ENCODE results near the gene SLC6A6.

SLC6A6 gene

DNA sequence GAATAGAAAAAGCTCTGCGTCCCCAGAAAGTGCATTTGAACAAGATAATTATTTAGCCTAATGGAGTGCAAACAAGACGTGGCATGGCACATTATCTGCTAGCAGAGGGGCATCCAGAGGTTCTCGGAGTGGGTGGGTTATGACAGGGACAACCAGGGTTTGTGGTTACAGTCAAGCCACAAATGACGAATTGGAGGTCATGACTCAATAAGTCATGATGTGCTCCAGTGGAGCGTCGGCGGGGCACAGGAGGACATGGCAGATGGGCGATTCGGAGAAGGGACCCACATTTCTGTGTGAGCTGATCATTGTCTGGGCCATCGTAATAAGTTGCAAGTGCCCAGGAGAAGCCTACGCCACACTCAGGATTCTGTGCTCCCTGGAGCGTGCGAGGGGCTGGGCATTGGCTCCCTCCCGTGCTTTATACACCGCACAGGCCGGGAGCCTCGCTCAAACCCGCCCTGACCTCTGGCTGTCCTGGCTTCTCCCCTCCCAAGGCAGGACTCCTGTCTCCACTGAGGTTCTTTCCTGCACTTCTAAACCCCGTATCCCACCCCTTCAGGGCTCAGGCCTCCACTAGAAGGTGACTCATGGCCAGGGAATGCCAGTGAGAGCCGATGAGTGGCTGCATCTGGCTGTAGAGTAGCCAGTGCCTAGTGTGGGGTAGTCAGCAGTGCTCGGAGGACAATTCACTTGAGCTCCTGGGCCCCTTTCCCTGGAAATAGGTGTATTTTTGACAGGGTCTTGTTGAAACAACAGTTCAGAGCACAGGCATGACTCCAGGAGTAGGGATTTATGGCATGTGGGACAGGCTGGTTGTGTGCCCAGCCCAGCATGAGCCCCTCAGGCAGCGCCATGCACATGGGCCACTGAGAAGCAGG, 70.3 kb downstream of the SLC6A6 start:
- no peak for DNase-seq

DNA sequence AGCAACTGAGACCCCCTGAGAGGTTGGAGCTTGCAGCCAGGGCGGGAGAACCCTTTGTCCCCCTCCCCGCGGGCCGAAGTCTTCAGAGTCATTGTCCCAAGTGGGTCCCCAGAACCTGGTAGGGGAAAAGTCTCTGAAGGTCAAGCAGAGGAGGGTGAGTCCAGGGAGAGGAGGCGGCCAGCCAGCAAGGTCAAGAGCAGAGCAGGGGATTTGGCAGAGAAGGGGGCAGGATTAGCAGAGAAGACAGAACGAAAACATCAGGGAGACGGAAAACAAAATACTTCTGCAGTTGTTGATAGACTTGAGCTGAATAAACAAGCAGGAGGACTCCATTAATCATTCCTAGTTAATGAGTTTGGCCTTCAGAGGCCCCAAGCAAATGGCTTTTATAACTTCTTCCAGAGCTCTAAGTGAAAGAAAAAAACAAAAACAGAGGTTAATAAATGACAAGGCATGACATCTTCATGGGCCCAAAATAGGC, 71.0 kb downstream of the SLC6A6 start:
- no peak for DNase-seq

GRCh38 chr3:14474363-14475081, 72.1 kb downstream of the SLC6A6 start:
- DNase-seq: no peak

GRCh38 chr3:14475621-14476020, 73.2 kb downstream of the SLC6A6 start:
- DNase-seq: no peak

- DNase-seq: no peak
These were observed 74.3 kb downstream of the SLC6A6 start for GRCh38 chr3:14476583-14477265.

DNA sequence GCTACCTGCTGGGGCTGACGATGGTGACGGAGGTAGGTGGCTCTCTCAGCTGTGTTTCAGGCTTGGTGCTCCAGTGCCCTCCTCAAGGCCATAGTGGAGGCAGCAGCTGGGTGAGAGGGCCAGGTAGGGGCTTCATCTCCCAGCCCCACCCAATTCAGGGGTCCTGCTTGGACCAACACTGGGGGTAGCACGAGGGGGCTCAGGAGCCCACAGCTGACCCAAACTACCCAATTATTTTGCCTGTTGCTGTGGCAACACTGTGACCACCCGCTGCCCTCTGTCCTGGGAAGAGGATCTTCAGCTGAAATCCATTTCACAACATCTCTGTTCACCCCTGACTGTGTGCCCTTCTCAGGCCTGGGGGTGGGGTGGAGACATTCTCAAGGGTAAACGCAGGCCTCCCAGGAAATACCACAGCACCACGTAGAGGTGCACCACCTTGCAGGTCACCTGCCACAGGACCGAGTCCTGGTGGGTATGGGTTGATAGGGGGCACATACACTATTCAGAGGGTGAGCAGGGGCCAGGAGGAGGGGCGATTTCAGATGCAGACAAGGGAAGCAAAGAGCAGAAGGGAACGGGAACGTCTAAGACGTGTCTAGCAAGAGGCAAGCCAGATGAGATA, 75.0 kb downstream of the SLC6A6 start:
- DNase-seq: no peak

DNA sequence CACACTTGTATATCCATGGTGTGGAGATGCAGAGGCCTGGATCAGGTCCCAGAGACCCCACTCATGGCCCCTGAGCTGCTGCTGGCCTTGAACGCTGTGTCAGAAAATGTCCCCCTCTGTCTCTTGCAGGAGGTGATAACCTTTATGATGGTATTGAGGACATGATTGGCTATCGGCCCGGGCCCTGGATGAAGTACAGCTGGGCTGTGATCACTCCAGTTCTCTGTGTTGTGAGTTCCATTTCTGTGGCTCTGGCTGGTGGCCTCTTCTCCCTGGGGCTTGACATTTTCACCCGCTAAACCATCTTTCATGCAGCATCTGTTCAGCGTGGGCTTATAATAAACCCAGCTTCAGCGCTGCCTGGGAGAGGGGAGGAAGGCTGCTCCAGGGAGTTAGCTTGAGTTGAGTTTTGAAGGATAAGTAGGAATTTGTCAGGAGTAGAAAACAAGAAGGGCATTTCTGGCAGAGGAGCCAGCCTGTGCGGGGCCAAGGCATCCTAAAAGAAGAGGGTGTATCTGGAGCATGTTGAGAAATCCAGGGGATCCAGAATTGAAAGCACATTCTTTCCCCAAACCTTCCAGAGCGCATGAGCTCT, 76.6 kb downstream of the SLC6A6 start:
- DNase-seq: no peak

- DNase-seq: no peak
These were observed 77.2 kb downstream of the SLC6A6 start for GRCh38 chr3:14479591-14479990.

- DNase-seq: no peak
These were observed 78.0 kb downstream of the SLC6A6 start for GRCh38 chr3:14480207-14481017.

- no peak for DNase-seq
These were observed 78.7 kb downstream of the SLC6A6 start for GRCh38 chr3:14481018-14481645.

GRCh38 chr3:14481646-14482036, 79.2 kb downstream of the SLC6A6 start:
- no peak for DNase-seq

GRCh38 chr3:14482271-14482721, 79.9 kb downstream of the SLC6A6 start:
- no peak for DNase-seq

DNA sequence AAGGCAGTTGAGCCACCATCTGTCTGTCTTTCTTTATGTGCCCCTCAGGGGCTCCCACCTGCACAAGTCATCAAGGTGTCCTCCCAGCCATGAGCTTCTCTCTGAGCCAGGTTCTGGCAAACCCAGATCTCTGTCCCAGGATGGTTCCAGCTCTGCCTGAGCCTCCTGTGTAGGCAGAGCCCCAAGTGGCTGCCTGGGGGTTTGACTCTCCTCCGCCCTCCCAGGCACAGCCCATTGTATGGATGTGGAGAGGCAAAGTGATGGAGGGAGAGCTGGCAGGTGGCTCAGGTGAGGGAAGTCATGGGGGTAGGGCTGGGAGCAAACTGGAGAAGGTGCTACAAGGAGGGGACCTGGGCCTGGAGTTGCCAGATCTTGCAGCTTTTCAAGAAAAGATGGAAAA, 80.9 kb downstream of the SLC6A6 start:
- no peak for DNase-seq

DNA sequence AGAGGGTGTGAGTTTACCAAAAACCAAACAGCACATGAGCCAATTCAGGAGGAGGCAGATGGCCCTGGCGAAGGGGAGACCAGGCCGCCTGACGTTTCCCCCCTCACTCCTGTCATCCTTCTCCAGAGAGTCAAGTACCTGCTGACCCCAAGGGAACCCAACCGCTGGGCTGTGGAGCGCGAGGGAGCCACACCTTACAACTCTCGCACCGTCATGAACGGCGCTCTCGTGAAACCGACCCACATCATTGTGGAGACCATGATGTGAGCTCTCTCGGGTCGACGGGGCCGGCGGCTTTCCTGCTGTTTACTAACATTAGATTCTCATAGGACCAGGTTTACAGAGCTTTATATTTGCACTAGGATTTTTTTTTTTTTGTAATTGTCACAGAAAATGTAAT, 82.3 kb downstream of the SLC6A6 start:
- no peak for DNase-seq

GRCh38 chr3:14485981-14486380, 83.6 kb downstream of the SLC6A6 start:
- DNase-seq: no peak

DNA sequence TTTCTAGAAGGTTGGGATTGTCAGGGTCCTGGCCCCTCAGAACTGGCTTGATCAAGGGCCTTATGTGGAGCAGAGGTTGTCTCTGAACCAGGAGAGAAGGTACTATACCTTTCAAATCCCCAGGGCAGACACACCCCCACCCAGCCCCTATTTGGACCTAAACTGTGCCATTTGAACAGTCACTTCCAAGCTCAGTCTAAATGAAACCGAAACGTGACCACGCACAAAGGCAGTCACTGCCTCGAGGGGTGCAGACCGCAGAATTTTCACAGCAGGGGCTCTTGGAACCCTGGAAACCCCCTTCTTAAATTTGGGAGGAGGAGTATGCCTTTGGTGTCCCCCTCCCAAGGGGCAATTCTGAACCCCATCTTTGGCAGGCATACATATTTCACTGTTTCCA, 84.1 kb downstream of the SLC6A6 start:
- no peak for DNase-seq

DNA sequence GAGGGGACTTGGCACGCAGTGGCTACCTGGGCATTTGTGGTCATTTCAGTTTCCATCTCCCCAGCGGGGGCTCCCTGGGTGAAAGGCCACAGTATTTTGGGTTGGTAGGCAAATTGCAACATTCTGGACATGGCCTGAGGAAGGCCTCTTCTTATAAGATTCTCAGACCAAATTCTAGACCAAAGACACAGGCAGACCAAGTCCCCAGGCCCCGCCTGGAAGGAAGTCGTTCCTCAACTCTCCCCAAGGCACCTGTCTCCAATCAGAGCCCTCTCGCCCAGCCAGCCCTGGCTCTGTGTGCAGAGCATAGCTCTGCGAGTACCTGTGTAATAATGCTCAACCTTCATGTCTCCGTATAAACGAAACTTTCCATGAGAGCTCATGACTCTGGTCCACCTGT, 84.7 kb downstream of the SLC6A6 start:
- no peak for DNase-seq

DNA sequence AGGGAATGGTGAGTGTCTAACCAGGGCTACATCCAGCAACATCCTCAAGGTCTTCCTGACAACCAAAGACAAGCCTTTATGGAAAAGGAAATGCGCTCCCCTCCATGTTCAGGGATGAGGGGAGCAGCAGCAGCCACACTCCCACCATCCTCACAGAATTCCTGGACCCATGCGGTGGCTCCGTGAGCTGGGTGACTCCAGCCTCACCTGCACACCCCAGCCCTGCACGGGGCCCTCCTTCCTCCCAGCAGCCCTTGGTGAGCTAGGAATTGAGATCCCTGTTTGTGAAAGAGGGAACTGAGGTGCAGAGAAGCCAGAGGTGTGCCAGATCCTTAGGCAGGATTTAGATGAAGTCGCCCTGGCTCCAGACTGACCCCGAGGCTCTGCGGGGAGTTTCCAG, 85.4 kb downstream of the SLC6A6 start:
- no peak for DNase-seq

DNA sequence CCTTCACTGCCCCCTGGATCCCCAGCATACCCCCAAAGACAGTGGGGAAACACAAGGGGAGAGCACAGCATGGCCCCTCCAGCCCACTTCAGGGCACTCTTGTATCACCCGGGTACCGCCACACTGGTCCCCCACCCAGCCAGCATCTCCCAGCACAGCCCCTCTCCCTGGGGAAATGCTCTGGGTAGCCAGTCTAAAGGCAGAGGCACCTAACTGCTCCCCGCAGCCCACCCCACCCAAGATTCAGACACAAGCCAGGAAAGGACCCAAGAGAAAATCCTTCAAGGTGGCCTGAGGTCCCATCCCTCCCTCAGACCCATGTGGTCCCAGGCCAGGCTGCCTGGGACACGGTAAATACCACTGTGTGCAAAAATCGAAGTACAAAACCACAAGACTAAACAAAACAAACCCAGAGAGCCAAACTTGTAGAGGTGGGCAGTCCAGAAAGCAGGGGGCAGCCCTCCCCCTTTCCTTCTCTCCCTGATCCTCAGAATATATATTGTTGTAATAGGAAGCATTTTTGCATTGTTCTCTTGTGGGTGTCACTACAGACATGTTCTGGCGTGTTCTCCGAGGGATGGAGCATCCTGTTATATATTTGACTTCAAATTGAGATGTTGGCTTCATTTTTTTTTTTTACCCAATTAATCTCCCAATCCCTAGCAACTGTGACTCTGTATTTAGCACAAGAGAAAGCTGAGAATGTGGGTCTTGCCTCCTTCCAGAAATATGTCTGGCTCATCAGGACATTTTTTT, 86.1 kb downstream of the SLC6A6 start:
- no peak for DNase-seq

DNA sequence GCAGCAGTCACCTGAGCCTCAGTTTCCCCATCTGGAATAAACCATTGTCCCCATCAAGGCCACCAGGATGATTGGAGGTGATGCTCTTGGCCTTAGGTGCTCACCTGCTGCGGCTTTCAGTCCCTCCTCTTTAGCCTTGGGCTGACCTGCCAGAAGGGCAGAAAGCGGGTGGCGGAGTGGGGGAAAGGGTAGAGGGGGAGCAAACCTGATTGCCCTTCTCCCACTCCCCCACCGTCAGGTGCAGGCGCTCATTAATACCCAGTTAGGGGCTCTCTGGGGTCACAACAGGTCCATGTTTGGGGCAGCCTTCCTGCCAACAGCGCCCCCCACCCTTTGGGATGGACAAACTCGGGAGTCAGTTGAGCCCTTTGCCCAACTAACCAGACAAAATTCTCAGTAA, 87.2 kb downstream of the SLC6A6 start:
- DNase-seq: no peak
